HG03108 (cell line): ENCODE measurements around the gene CACNA1C.

Source experiments
- ATAC-seq: cut with Tn5 transposase; IDR thresholded peaks from one replicate; pipeline ENCODE4 v1.9.1; 2021; ENCODE audit warnings: moderate library complexity; ENCODE audit not compliant: unreplicated experiment

CACNA1C gene

GRCh38 chr12:2562400-2562799 is 509.6 kb downstream of the CACNA1C start:
- no peak for ATAC-seq

GRCh38 chr12:2563709-2564108 is 510.9 kb downstream of the CACNA1C start:
- no peak for ATAC-seq

- no peak for ATAC-seq
These were observed 513.4 kb downstream of the CACNA1C start for GRCh38 chr12:2566161-2566560.

- no peak for ATAC-seq
These were observed 514.9 kb downstream of the CACNA1C start for GRCh38 chr12:2567711-2568110.

GRCh38 chr12:2570562-2570961 is 517.8 kb downstream of the CACNA1C start:
- ATAC-seq, result no peak

GRCh38 chr12:2574355-2574935 is 521.7 kb downstream of the CACNA1C start:
- ATAC-seq, result no peak

- ATAC-seq, result no peak
These were observed 522.5 kb downstream of the CACNA1C start for GRCh38 chr12:2575245-2575644.

- no peak for ATAC-seq
These were observed 525.4 kb downstream of the CACNA1C start for GRCh38 chr12:2578211-2578610.

- ATAC-seq, result no peak
These were observed 526.0 kb downstream of the CACNA1C start for GRCh38 chr12:2578772-2579171.

- ATAC-seq, result no peak
These were observed 528.0 kb downstream of the CACNA1C start for GRCh38 chr12:2580821-2581220.

GRCh38 chr12:2581293-2582045 is 528.7 kb downstream of the CACNA1C start:
- no peak for ATAC-seq

- ATAC-seq, result no peak
These were observed 529.8 kb downstream of the CACNA1C start for GRCh38 chr12:2582631-2583030.

- ATAC-seq, result no peak
These were observed 530.3 kb downstream of the CACNA1C start for GRCh38 chr12:2583091-2583497.

GRCh38 chr12:2583642-2584401 is 531.0 kb downstream of the CACNA1C start:
- no peak for ATAC-seq

- no peak for ATAC-seq
These were observed 533.6 kb downstream of the CACNA1C start for GRCh38 chr12:2586156-2587038.

- no peak for ATAC-seq
These were observed 535.6 kb downstream of the CACNA1C start for GRCh38 chr12:2588345-2588744.

GRCh38 chr12:2589381-2589780 is 536.6 kb downstream of the CACNA1C start:
- no peak for ATAC-seq

- ATAC-seq, result no peak
These were observed 540.3 kb downstream of the CACNA1C start for GRCh38 chr12:2593045-2593444.

GRCh38 chr12:2596441-2596840 is 543.7 kb downstream of the CACNA1C start:
- no peak for ATAC-seq

- ATAC-seq, result no peak
These were observed 552.5 kb downstream of the CACNA1C start for GRCh38 chr12:2605301-2605700.
